Mesodermal cell (in vitro differentiated cells): ENCODE measurements around the gene POFUT2.

Source experiments
- H3K27ac ChIP-seq: 2 replicates; pipeline ENCODE4 v1.7.0; 2013; ENCODE audit warnings: mild to moderate bottlenecking, low read depth, low read length, moderate library complexity; ENCODE audit not compliant: severe bottlenecking
- H3K36me3 ChIP-seq: 2 replicates; pipeline ENCODE4 v1.7.1; 2013; ENCODE audit warnings: mild to moderate bottlenecking, low read length, moderate library complexity; ENCODE audit not compliant: control insufficient read depth, insufficient read depth
- H3K4me1 ChIP-seq: one replicate; pipeline ENCODE4 v1.7.1; 2013; ENCODE audit warnings: mild to moderate bottlenecking, low read length; ENCODE audit not compliant: insufficient read depth, control insufficient read depth, poor library complexity, severe bottlenecking
- H3K4me3 ChIP-seq: 2 replicates; pipeline ENCODE4 v1.7.0; 2013; ENCODE audit warnings: low read length, control low read depth, mild to moderate bottlenecking; ENCODE audit not compliant: insufficient read depth, poor library complexity, severe bottlenecking; ENCODE audit errors: extremely low read depth
- H3K9me3 ChIP-seq: 2 replicates; pipeline ENCODE4 v1.7.1; 2013; ENCODE audit warnings: mild to moderate bottlenecking, low read length, moderate library complexity; ENCODE audit not compliant: control insufficient read depth
- WGBS, 2 experiments: methylation state at CpG; one replicate each; pipeline ENCODE4 v1.1.5; 2013; ENCODE audit warnings: missing lambda C conversion rate in 2 of 2; ENCODE audit not compliant: insufficient coverage in 2 of 2; 5-methylcytosine and 5-hydroxymethylcytosine counted together

The POFUT2 gene

GRCh38 chr21:45256912-45257672 is 30.6 kb downstream of the POFUT2 start:
- Histone ChIP-seq H3K9me3 (no peaks in the 10 kb centered on the region), H3K36me3 (peaks cover 6% of the 10 kb centered on the region), H3K4me3 (no peak overlapping the region), H3K27ac (peak overlapping the region; percentile 78), H3K4me1 (peaks cover 31% of the 10 kb centered on the region)
- WGBS, 2 experiments: 79 to 86% methylated on average over 25 to 27 of the region's 27 CpGs

GRCh38 chr21:45256021-45256911 is 31.4 kb downstream of the POFUT2 start:
- Histone ChIP-seq H3K4me3 (no peak overlapping the region), H3K27ac (peak overlapping the region; percentile 78), H3K36me3 (peaks cover 2% of the 10 kb centered on the region), H3K9me3 (no peaks in the 10 kb centered on the region), H3K4me1 (peaks cover 31% of the 10 kb centered on the region)
- WGBS, 2 experiments: 82 to 93% methylated on average over 21 to 23 of the region's 31 CpGs

- H3K9me3 ChIP-seq: no peaks in the 10 kb centered on the region
- H3K4me1 ChIP-seq: peaks cover 31% of the 10 kb centered on the region
- no peak overlapping the region for H3K27ac ChIP-seq
- H3K36me3 ChIP-seq: peaks cover 2% of the 10 kb centered on the region
- H3K4me3 ChIP-seq: no peak overlapping the region
- 92 to 94% methylated on average over 13 to 15 of the region's 22 CpGs for WGBS, 2 experiments
Observed at GRCh38 chr21:45255381-45256020, 32.2 kb downstream of the POFUT2 start.

GRCh38 chr21:45254460-45254930 is 33.2 kb downstream of the POFUT2 start:
- H3K27ac ChIP-seq: no peak overlapping the region
- H3K36me3 ChIP-seq: no peaks in the 10 kb centered on the region
- no peak overlapping the region for H3K4me3 ChIP-seq
- peaks cover 31% of the 10 kb centered on the region for H3K4me1 ChIP-seq
- no peaks in the 10 kb centered on the region for H3K9me3 ChIP-seq
- 91 to 94% methylated on average over 13 to 17 of the region's 17 CpGs for WGBS, 2 experiments

GRCh38 chr21:45253633-45254459 is 33.8 kb downstream of the POFUT2 start:
- 87 to 88% methylated on average over 12 to 14 of the region's 28 CpGs for WGBS, 2 experiments
- Histone ChIP-seq H3K4me1 (peaks cover 31% of the 10 kb centered on the region), H3K27ac (peak overlapping the region; percentile 71), H3K36me3 (no peaks in the 10 kb centered on the region), H3K9me3 (no peaks in the 10 kb centered on the region), H3K4me3 (no peak overlapping the region)

- Histone ChIP-seq H3K36me3 (no peaks in the 10 kb centered on the region), H3K27ac (peak overlapping the region; percentile 71), H3K4me1 (peaks cover 31% of the 10 kb centered on the region), H3K9me3 (no peaks in the 10 kb centered on the region), H3K4me3 (no peak overlapping the region)
- WGBS, 2 experiments: 72 to 74% methylated on average over 7 to 8 of the region's 8 CpGs
Observed at GRCh38 chr21:45253180-45253579, 34.5 kb downstream of the POFUT2 start.

- WGBS, 2 experiments: 92 to 96% methylated on average over 5 to 7 of the region's 13 CpGs
Observed at GRCh38 chr21:45252448-45252925, 35.2 kb downstream of the POFUT2 start.

GRCh38 chr21:45251635-45252447 is 35.9 kb downstream of the POFUT2 start:
- H3K27ac ChIP-seq: no peak overlapping the region
- H3K9me3 ChIP-seq: no peaks in the 10 kb centered on the region
- WGBS, 2 experiments: 92% methylated on average over 25 to 27 of the region's 28 CpGs
- no peaks in the 10 kb centered on the region for H3K36me3 ChIP-seq
- H3K4me3 ChIP-seq: no peak overlapping the region
- H3K4me1 ChIP-seq: peaks cover 21% of the 10 kb centered on the region

More at GRCh38 chr21:45252448-45252925, 35.2 kb downstream of the POFUT2 start:
- Histone ChIP-seq H3K4me3 (no peak overlapping the region), H3K9me3 (no peaks in the 10 kb centered on the region), H3K27ac (no peak overlapping the region), H3K4me1 (peaks cover 27% of the 10 kb centered on the region), H3K36me3 (no peaks in the 10 kb centered on the region)

- WGBS, 2 experiments: 83 to 84% methylated on average over 11 of the region's 14 CpGs
Observed at GRCh38 chr21:45250914-45251634, 36.6 kb downstream of the POFUT2 start.

More at GRCh38 chr21:45250914-45251634, 36.6 kb downstream of the POFUT2 start:
- no peaks in the 10 kb centered on the region for H3K36me3 ChIP-seq
- peaks cover 14% of the 10 kb centered on the region for H3K4me1 ChIP-seq
- H3K27ac ChIP-seq: no peak overlapping the region
- H3K4me3 ChIP-seq: no peak overlapping the region
- H3K9me3 ChIP-seq: no peaks in the 10 kb centered on the region
